Spinal cord (tissue), 10 donors: ENCODE measurements around the gene SLC12A5. TPM values are rescaled to one million over a fixed set of nuclear protein-coding genes. Genes with fewer than 3 reads are reported as not detected.

Experiments
- DNase-seq, 6 donors: peaks; one replicate each; pipeline versions ENCODE4 v3.0.0 to v3.0.0-alpha.2; 2013 to 2015; ENCODE audit warnings: low spot score in 6 of 6, low read depth in 4 of 6
- H3K27ac ChIP-seq: one replicate; pipeline ENCODE4 v1.5.1; 2013; ENCODE audit warnings: low read depth, low read length, control low read depth
- H3K27me3 ChIP-seq: one replicate; pipeline ENCODE4 v1.6.1; 2013; ENCODE audit warnings: low read length; ENCODE audit not compliant: control insufficient read depth, insufficient read depth
- H3K36me3 ChIP-seq: one replicate; pipeline ENCODE4 v1.6.1; 2013; ENCODE audit warnings: low read length; ENCODE audit not compliant: control insufficient read depth, insufficient read depth
- H3K4me1 ChIP-seq: one replicate; pipeline ENCODE4 v1.6.1; 2013; ENCODE audit warnings: low read length; ENCODE audit not compliant: control insufficient read depth, insufficient read depth
- H3K4me3 ChIP-seq: one replicate; pipeline ENCODE4 v1.5.1; 2013; ENCODE audit warnings: low read depth, low read length, control low read depth
- H3K9me3 ChIP-seq: one replicate; pipeline ENCODE4 v1.6.1; 2013; ENCODE audit warnings: low read length; ENCODE audit not compliant: control insufficient read depth, insufficient read depth
- WGBS: methylation state at CpG from one replicate; pipeline ENCODE4 v1.1.5; 2013; ENCODE audit warnings: missing lambda C conversion rate; ENCODE audit not compliant: insufficient coverage; 5-methylcytosine and 5-hydroxymethylcytosine counted together
- polyA plus RNA-seq, 2 donors: library from polyadenylated mRNA; unstranded; fragments of 120-200 nt; gene quantifications; one replicate each; pipeline ENCODE4 v1.2.1, GENCODE V29; 2013; ENCODE audit not compliant: insufficient read length in 2 of 2
- total RNA-seq, 2 donors: library from RNA; depleted of rRNA in 1 of 2; stranded (reverse); fragments of 120-200 nt in 1 of 2; fragments of >200 nt in 1 of 2; gene quantifications; one replicate each; pipeline versions ENCODE4 v1.2.3 to v1.2.4, GENCODE V29; 2013 to 2014
- donor health status: healthy.

The SLC12A5 gene
- total and polyA plus RNA-seq, 4 donors: 26.2 to 191 (median 130) TPM

DNA sequence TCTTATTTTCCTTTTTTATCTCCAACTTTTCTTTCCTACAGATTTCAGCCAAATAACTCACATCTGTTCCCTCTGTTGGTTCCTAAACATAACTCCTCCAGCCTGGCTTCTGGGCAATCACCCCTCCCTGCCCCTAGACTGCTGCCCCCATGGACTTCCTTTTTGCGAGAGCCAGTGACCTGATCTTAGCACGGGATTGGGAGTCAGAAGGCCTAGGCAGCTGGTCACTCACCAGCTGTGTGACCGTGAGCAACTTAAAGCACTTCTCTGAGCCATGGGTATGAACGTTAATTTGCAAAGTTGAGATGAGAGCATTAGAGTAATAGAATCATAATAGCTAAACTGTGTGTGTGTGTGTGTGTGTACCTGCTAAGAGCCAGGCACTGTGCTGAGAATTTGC lies 24.8 kb upstream of the SLC12A5 start:
- Histone ChIP-seq H3K27me3 (peaks cover 32% of the 10 kb centered on the region), H3K4me3 (no peak overlapping the region), H3K36me3 (no peaks in the 10 kb centered on the region), H3K9me3 (no peaks in the 10 kb centered on the region), H3K27ac (no peak overlapping the region), H3K4me1 (peaks cover 11% of the 10 kb centered on the region)
- WGBS: 56% methylated on average over 3 of the region's 4 CpGs
- no peak for DNase-seq

- no peaks in the 10 kb centered on the region for H3K36me3 ChIP-seq
- no peak for DNase-seq
- peaks cover 40% of the 10 kb centered on the region for H3K27me3 ChIP-seq
- no peak overlapping the region for H3K27ac ChIP-seq
- no peak overlapping the region for H3K4me3 ChIP-seq
- H3K4me1 ChIP-seq: peaks cover 11% of the 10 kb centered on the region
- WGBS: 57% methylated on average over 1 of the region's 3 CpGs
- H3K9me3 ChIP-seq: no peaks in the 10 kb centered on the region
Observed at GRCh38 chr20:46004889-46005473, 24.0 kb upstream of the SLC12A5 start.

DNA sequence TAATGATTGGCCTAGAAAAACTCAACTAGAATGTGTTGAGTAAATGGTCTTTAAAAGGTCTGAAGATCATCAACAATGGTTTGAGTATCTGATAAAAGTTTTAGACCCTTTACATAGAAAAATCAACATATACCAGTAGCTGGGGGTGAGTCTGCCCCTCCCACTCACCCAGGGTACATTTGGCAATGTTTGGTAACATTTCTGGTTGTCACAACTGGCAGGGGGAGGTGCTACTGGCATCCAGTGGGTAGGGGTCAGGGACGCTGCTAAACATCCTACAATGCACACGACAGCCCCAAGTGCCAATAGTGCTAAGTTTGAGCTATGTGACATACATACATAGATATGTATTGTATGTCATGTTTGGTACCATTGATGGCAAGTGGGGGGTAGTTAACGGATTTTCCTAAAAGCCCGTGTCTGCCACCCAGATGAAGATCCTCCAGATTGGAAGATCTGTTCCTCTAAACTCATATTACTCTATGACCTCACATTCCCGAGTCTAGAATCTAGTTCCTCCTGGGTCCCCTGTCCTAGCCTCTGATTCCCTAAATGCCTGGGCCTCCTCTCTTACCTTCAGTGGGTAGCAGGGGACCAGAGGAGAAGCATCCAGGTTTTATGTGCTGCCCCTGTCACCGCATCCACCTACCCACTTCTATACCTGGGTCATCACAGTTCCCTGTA lies 22.9 kb upstream of the SLC12A5 start:
- no peaks in the 10 kb centered on the region for H3K9me3 ChIP-seq
- peaks cover 50% of the 10 kb centered on the region for H3K27me3 ChIP-seq
- peaks cover 11% of the 10 kb centered on the region for H3K4me1 ChIP-seq
- H3K27ac ChIP-seq: no peak overlapping the region
- H3K4me3 ChIP-seq: no peak overlapping the region
- no peak for DNase-seq
- 83% methylated on average over 1 of the region's 6 CpGs for WGBS
- no peaks in the 10 kb centered on the region for H3K36me3 ChIP-seq

DNA sequence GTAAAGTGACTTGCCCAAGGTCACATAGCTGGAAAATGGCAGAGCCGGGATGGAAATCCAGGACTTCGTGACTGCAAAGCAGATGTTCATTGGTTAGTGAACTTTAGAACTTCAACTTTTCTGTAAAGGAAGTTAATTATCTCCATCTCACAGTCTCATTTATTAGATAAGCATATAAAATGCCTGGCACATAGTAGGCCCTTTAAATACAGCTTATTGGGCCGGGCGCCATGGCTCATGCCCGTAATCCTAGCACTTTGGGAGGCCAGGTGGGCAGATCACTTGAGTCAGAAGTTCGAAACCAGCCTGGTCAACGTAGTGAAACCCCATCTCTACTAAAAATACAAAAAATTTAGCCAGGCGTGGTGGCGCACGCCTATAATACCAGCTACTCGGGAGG lies 22.1 kb upstream of the SLC12A5 start:
- Histone ChIP-seq H3K27ac (no peak overlapping the region), H3K27me3 (peaks cover 58% of the 10 kb centered on the region), H3K36me3 (no peaks in the 10 kb centered on the region), H3K9me3 (no peaks in the 10 kb centered on the region), H3K4me3 (no peak overlapping the region), H3K4me1 (peaks cover 7% of the 10 kb centered on the region)
- DNase-seq: no peak
- WGBS: 100% methylated on average over 1 of the region's 11 CpGs

DNA sequence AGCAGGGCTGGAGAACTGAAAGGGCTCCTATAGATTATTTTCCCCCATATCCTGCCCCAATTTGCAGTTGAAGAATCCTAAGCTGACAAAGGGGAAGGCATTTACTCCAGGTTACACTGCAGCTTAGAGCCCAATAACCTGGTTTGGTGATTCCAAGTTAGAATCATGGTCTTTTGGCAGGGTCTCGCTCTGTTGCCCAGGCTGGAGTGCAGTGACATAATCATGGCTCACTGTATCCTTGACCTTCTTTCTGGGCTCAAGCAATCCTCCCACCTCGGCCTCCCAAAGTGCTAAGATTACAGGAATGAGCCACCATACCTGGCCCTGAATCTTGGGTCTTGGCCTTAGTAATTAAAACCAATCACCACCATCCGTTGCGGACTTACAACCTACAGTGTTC lies 21.3 kb upstream of the SLC12A5 start:
- no peak overlapping the region for H3K4me3 ChIP-seq
- H3K27me3 ChIP-seq: peaks cover 65% of the 10 kb centered on the region
- no peaks in the 10 kb centered on the region for H3K36me3 ChIP-seq
- no peak for DNase-seq
- H3K27ac ChIP-seq: no peak overlapping the region
- H3K9me3 ChIP-seq: no peaks in the 10 kb centered on the region
- 88% methylated on average over 2 of the region's 4 CpGs for WGBS
- peaks cover 7% of the 10 kb centered on the region for H3K4me1 ChIP-seq

DNA sequence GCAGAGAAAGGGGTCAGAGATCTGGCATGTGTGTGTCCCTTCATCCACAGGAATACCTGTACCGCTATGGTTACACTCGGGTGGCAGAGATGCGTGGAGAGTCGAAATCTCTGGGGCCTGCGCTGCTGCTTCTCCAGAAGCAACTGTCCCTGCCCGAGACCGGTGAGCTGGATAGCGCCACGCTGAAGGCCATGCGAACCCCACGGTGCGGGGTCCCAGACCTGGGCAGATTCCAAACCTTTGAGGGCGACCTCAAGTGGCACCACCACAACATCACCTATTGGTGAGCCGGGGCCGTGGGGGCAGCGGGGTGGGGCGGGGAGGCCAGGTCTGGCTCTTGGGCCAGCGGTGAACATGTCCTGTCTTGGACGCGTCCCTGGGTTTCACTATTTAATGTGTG lies 19.2 kb upstream of the SLC12A5 start:
- Histone ChIP-seq H3K4me3 (no peak overlapping the region), H3K9me3 (no peaks in the 10 kb centered on the region), H3K27me3 (peaks cover 86% of the 10 kb centered on the region), H3K27ac (no peak overlapping the region), H3K4me1 (peaks cover 16% of the 10 kb centered on the region), H3K36me3 (no peaks in the 10 kb centered on the region)
- WGBS: 31% methylated on average over 14 of the region's 20 CpGs
- DNase-seq: no peak

- WGBS: 8% methylated on average over 67 of the region's 74 CpGs
- peaks cover 85% of the 10 kb centered on the region for H3K27me3 ChIP-seq
Observed at GRCh38 chr20:46010491-46011391, 18.3 kb upstream of the SLC12A5 start.

DNA sequence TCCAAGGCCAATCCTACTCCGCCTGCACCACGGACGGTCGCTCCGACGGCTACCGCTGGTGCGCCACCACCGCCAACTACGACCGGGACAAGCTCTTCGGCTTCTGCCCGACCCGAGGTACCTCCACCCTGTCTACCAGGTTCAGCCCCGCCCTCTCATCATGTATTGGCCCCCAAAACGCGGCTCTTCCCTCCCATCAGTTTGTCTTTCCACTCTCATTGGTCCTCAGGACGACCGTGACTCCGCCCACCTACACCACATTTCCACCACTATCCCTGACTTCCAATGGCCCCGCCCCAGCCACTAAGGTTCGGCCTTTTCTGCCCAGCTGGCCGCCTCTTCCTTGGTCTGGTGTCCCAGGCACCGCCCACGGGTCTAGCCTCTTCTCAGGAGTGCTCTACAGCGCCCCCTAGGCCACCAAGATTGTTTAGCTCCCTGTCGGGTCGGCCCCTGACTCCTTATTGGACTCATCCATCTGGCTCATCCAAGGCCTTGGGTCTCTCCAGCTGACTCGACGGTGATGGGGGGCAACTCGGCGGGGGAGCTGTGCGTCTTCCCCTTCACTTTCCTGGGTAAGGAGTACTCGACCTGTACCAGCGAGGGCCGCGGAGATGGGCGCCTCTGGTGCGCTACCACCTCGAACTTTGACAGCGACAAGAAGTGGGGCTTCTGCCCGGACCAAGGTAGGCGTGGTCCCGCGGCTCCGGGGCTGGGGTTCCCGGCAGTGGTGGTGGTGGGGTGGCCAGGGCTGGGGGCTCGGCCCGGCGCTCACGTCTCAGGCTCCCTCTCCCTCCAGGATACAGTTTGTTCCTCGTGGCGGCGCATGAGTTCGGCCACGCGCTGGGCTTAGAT lies 17.2 kb upstream of the SLC12A5 start:
- Histone ChIP-seq H3K4me1 (peaks cover 16% of the 10 kb centered on the region), H3K4me3 (no peak overlapping the region), H3K9me3 (no peaks in the 10 kb centered on the region), H3K27ac (no peak overlapping the region), H3K36me3 (no peaks in the 10 kb centered on the region), H3K27me3 (peaks cover 79% of the 10 kb centered on the region)
- DNase-seq: peak in 1 of 6 donors; percentile 32
- 7% methylated on average over 48 of the region's 57 CpGs for WGBS

More at GRCh38 chr20:46010491-46011391, 18.3 kb upstream of the SLC12A5 start:
- Histone ChIP-seq H3K36me3 (no peaks in the 10 kb centered on the region), H3K4me3 (no peak overlapping the region), H3K4me1 (peaks cover 16% of the 10 kb centered on the region), H3K27ac (no peak overlapping the region), H3K9me3 (no peaks in the 10 kb centered on the region)
- DNase-seq: peak in 1 of 6 donors; percentile 47

DNA sequence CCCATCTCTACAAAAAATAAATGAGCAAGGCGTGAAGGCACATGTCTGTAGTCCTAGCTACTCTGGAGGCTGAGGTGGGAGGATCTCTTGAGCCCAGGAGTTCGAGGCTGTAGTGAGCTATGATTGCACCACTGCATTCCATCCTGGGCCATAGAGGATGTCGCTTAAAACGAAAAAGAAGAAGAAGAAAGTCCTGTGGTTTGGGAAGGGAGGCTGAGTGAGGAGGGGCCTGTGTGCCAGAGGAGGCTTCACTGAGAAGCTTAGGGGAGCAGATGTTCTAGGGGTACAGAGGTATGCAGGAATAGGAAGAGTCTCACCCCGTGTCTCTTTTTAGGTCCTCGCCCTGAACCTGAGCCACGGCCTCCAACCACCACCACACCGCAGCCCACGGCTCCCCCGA lies 16.1 kb upstream of the SLC12A5 start:
- Histone ChIP-seq H3K4me1 (peaks cover 16% of the 10 kb centered on the region), H3K4me3 (no peak overlapping the region), H3K9me3 (no peaks in the 10 kb centered on the region), H3K27ac (no peak overlapping the region), H3K27me3 (peaks cover 73% of the 10 kb centered on the region), H3K36me3 (no peaks in the 10 kb centered on the region)
- DNase-seq: no peak
- WGBS: 69% methylated on average over 10 of the region's 10 CpGs
